OCI-LY1 (cell line): ENCODE measurements around the gene NR3C1.

Experiments used
- H2AFZ ChIP-seq: fragments of 200-600 bp; sonication (generic), shearing (Covaris generic); 2 replicates; pipeline ENCODE4 v1.6.0; 2014; ENCODE audit warnings: antibody characterized with exemption, mild to moderate bottlenecking, low read length
- H3F3A ChIP-seq: fragments of 200-600 bp; sonication (generic), shearing (Covaris generic); 2 replicates; pipeline ENCODE4 v1.6.0; 2014; ENCODE audit warnings: mild to moderate bottlenecking, antibody characterized with exemption, low read length, moderate library complexity; ENCODE audit not compliant: insufficient read depth
- H3K27ac ChIP-seq: fragments of 200-600 bp; sonication (generic); 2 replicates; pipeline ENCODE4 v1.5.1; 2014; ENCODE audit warnings: low read length, mixed run types, mild to moderate bottlenecking, low read depth; ENCODE audit not compliant: poor library complexity, severe bottlenecking
- H3K27me3 ChIP-seq: fragments of 200-600 bp; sonication (generic); 2 replicates; pipeline ENCODE4 v1.6.0; 2014; ENCODE audit warnings: antibody characterized with exemption, mild to moderate bottlenecking, low read length, moderate library complexity; ENCODE audit not compliant: insufficient read depth
- H3K36me3 ChIP-seq: fragments of 200-600 bp; sonication (generic); 2 replicates; pipeline ENCODE4 v1.6.1; 2014; ENCODE audit warnings: mild to moderate bottlenecking, antibody characterized with exemption, low read length, moderate library complexity, mixed read lengths; ENCODE audit not compliant: insufficient read depth
- H3K4me1 ChIP-seq: fragments of 200-600 bp; sonication (generic); 2 replicates; pipeline ENCODE4 v1.5.1; 2014; ENCODE audit warnings: mild to moderate bottlenecking, low read length, moderate library complexity; ENCODE audit not compliant: insufficient read depth, severe bottlenecking
- H3K4me2 ChIP-seq: fragments of 200-600 bp; sonication (generic), shearing (Covaris generic); 2 replicates; pipeline ENCODE4 v1.6.1; 2014; ENCODE audit warnings: low read length
- H3K4me3 ChIP-seq: fragments of 200-600 bp; sonication (generic); 2 replicates; pipeline ENCODE4 v1.5.1; 2014; ENCODE audit warnings: low read length, low read depth, mild to moderate bottlenecking, mixed read lengths; ENCODE audit not compliant: poor library complexity, severe bottlenecking
- H3K79me2 ChIP-seq: fragments of 200-600 bp; shearing (Covaris generic); 2 replicates; pipeline ENCODE4 v1.6.1; 2016; ENCODE audit warnings: mixed run types, low read length, mixed read lengths; ENCODE audit not compliant: insufficient read depth
- H3K9ac ChIP-seq: fragments of 200-600 bp; sonication (generic), shearing (Covaris generic); 2 replicates; pipeline ENCODE4 v1.6.1; 2014; ENCODE audit warnings: mild to moderate bottlenecking, low read length, mixed read lengths
- H3K9me2 ChIP-seq: fragments of 200-600 bp; sonication (generic), shearing (Covaris generic); 2 replicates; pipeline ENCODE4 v1.6.1; 2014; ENCODE audit warnings: low read depth, mild to moderate bottlenecking, low read length, mixed read lengths
- H3K9me3 ChIP-seq: fragments of 200-600 bp; shearing (Covaris generic); 2 replicates; pipeline ENCODE4 v1.6.1; 2014; ENCODE audit warnings: low read length, mixed read lengths
- H4K20me1 ChIP-seq: fragments of 200-600 bp; sonication (generic), shearing (Covaris generic); 2 replicates; pipeline ENCODE4 v1.6.0; 2016; ENCODE audit warnings: mild to moderate bottlenecking, low read length; ENCODE audit not compliant: insufficient read depth
- CTCF ChIP-seq: fragments of 200-600 bp; sonication (generic), shearing (Covaris generic); IDR thresholded peaks from 2 replicates; pipeline ENCODE4 v1.5.1; 2017; ENCODE audit warnings: mild to moderate bottlenecking, antibody characterized with exemption, low read length, moderate library complexity, mixed read lengths
- EZH2 ChIP-seq: fragments of 200-600 bp; sonication (generic), shearing (Covaris generic); IDR thresholded peaks from 2 replicates; pipeline ENCODE4 v1.8.0; 2017; ENCODE audit warnings: borderline replicate concordance, mixed run types, mild to moderate bottlenecking, antibody characterized with exemption, low read length, moderate library complexity, mixed read lengths

NR3C1 gene

GRCh38 chr5:143447983-143448382 lies 44.5 kb upstream of the NR3C1 start:
- Histone ChIP-seq H3K4me2 (no peak overlapping the region), H3K9me3 (no peaks in the 10 kb centered on the region), H3K27ac (peak overlapping the region; percentile 11), H3K4me3 (no peak overlapping the region), H3K79me2 (no peaks in the 10 kb centered on the region), H3K36me3 (no peaks in the 10 kb centered on the region), H3K9ac (no peak overlapping the region), H4K20me1 (no peaks in the 10 kb centered on the region), H3K4me1 (peaks cover 24% of the 10 kb centered on the region), H3K27me3 (no peaks in the 10 kb centered on the region), H3K9me2 (no peaks in the 10 kb centered on the region), H3F3A (no peaks in the 10 kb centered on the region), H2AFZ (peak overlapping the region; percentile 30; the same call in 1 of the 2 replicates)
- TF ChIP-seq CTCF (no peak), EZH2 (no peak)

GRCh38 chr5:143446535-143447226 lies 43.2 kb upstream of the NR3C1 start:
- no peak overlapping the region for H3K4me3 ChIP-seq
- H3K9ac ChIP-seq, result no peak overlapping the region
- no peak overlapping the region for H3K4me2 ChIP-seq
- H3K27ac ChIP-seq, result peak overlapping the region; percentile 11
- no peaks in the 10 kb centered on the region for H3K27me3 ChIP-seq
- H4K20me1 ChIP-seq, result no peaks in the 10 kb centered on the region
- H3K79me2 ChIP-seq, result no peaks in the 10 kb centered on the region
- no peaks in the 10 kb centered on the region for H3K36me3 ChIP-seq
- no peaks in the 10 kb centered on the region for H3K9me2 ChIP-seq
- H2AFZ ChIP-seq, result peak overlapping the region; percentile 57; the same call in 1 of the 2 replicates
- TF ChIP-seq CTCF (no peak), EZH2 (no peak)
- peaks cover 24% of the 10 kb centered on the region for H3K4me1 ChIP-seq
- H3F3A ChIP-seq, result no peaks in the 10 kb centered on the region
- no peaks in the 10 kb centered on the region for H3K9me3 ChIP-seq

- Histone ChIP-seq H3F3A (no peaks in the 10 kb centered on the region), H3K9me3 (no peaks in the 10 kb centered on the region), H3K4me3 (no peak overlapping the region), H4K20me1 (no peaks in the 10 kb centered on the region), H3K4me2 (peak overlapping the region; percentile 9; the same call in 1 of the 2 replicates), H2AFZ (peak overlapping the region; percentile 89), H3K79me2 (no peaks in the 10 kb centered on the region), H3K4me1 (peaks cover 31% of the 10 kb centered on the region), H3K9me2 (no peaks in the 10 kb centered on the region), H3K27ac (no peak overlapping the region), H3K27me3 (no peaks in the 10 kb centered on the region), H3K9ac (no peak overlapping the region), H3K36me3 (no peaks in the 10 kb centered on the region)
- TF ChIP-seq EZH2, result no peak
These were observed 42.3 kb upstream of the NR3C1 start for GRCh38 chr5:143445776-143446175.

GRCh38 chr5:143443330-143443729 lies 39.8 kb upstream of the NR3C1 start:
- Histone ChIP-seq H3K9me2 (no peaks in the 10 kb centered on the region), H2AFZ (peak overlapping the region; percentile 62), H3K4me2 (no peak overlapping the region), H3K9me3 (no peaks in the 10 kb centered on the region), H3K79me2 (no peaks in the 10 kb centered on the region), H3K4me3 (no peak overlapping the region), H3K36me3 (no peaks in the 10 kb centered on the region), H3K27ac (no peak overlapping the region), H3K9ac (no peak overlapping the region), H4K20me1 (no peaks in the 10 kb centered on the region), H3K27me3 (no peaks in the 10 kb centered on the region), H3F3A (no peaks in the 10 kb centered on the region), H3K4me1 (peaks cover 34% of the 10 kb centered on the region)
- TF ChIP-seq CTCF (no peak), EZH2 (no peak)
